Neural cell (in vitro differentiated cells): ENCODE results near the gene KIAA0753. TPM values are rescaled to one million over a fixed set of nuclear protein-coding genes. Genes with fewer than 3 reads are reported as not detected.

Experiments
- H2AFZ ChIP-seq: fragments of 200-600, 300-800 bp; sonication (generic), shearing (Covaris generic); 2 replicates; pipeline ENCODE4 v1.6.0; 2014; ENCODE audit warnings: low read depth, mild to moderate bottlenecking, antibody characterized with exemption, low read length, moderate library complexity
- H3F3A ChIP-seq: fragments of 200-600 bp; shearing (Covaris generic); 2 replicates; pipeline ENCODE4 v1.6.1; 2016; ENCODE audit warnings: mild to moderate bottlenecking, moderate library complexity, mixed read lengths, antibody characterized with exemption, low read length; ENCODE audit not compliant: insufficient read depth, poor library complexity, severe bottlenecking
- H3K27ac ChIP-seq: fragments of 200-600, 300-800 bp; sonication (generic), shearing (Covaris generic); 2 replicates; pipeline ENCODE4 v1.5.1; 2014; ENCODE audit warnings: mild to moderate bottlenecking, low read length, moderate library complexity
- H3K27me3 ChIP-seq: fragments of 300-800, 200-600 bp; sonication (generic), shearing (Covaris generic); 2 replicates; pipeline ENCODE4 v1.6.0; 2014; ENCODE audit warnings: mild to moderate bottlenecking, low read depth, low read length, moderate library complexity; ENCODE audit not compliant: insufficient read depth
- H3K36me3 ChIP-seq: fragments of 300-800, 200-600 bp; sonication (generic), shearing (Covaris generic); 2 replicates; pipeline ENCODE4 v1.5.1; 2014; ENCODE audit warnings: mild to moderate bottlenecking, antibody characterized with exemption, low read length, moderate library complexity; ENCODE audit not compliant: insufficient read depth
- H3K4me2 ChIP-seq: fragments of 300-800, 200-600 bp; sonication (generic), shearing (Covaris generic); 2 replicates; pipeline ENCODE4 v1.6.0; 2014; ENCODE audit warnings: mild to moderate bottlenecking, low read length
- H3K4me3 ChIP-seq: fragments of 300-800, 200-600 bp; sonication (generic), shearing (Covaris generic); 2 replicates; pipeline ENCODE4 v1.5.1; 2014; ENCODE audit warnings: mild to moderate bottlenecking, low read length, moderate library complexity
- H3K79me2 ChIP-seq: fragments of 200-600 bp; shearing (Covaris generic); replicated peaks from 2 replicates; pipeline ENCODE4 v1.6.0; 2014; ENCODE audit warnings: mild to moderate bottlenecking, low read length, moderate library complexity; ENCODE audit not compliant: insufficient read depth
- H3K9ac ChIP-seq: fragments of 300-800, 200-600 bp; sonication (generic), shearing (Covaris generic); 2 replicates; pipeline ENCODE4 v1.6.1; 2016; ENCODE audit warnings: mild to moderate bottlenecking, low read length, mixed read lengths
- H3K9me2 ChIP-seq: fragments of 200-600 bp; shearing (Covaris generic); 2 replicates; pipeline ENCODE4 v1.6.1; 2016; ENCODE audit warnings: mild to moderate bottlenecking, low read length, mixed read lengths; ENCODE audit not compliant: insufficient read depth
- H3K9me3 ChIP-seq: fragments of 200-600, 300-800 bp; sonication (generic), shearing (Covaris generic); 2 replicates; pipeline ENCODE4 v1.6.1; 2016; ENCODE audit warnings: mild to moderate bottlenecking, mixed run types, low read length, moderate library complexity, mixed read lengths
- H4K20me1 ChIP-seq: fragments of 200-600 bp; shearing (Covaris generic); 2 replicates; pipeline ENCODE4 v1.6.1; 2016; ENCODE audit warnings: mild to moderate bottlenecking, mixed run types; ENCODE audit not compliant: insufficient read depth
- CTCF ChIP-seq: fragments of 450-650 bp; IDR thresholded peaks from 2 replicates; pipeline ENCODE4 v1.5.1; 2014; ENCODE audit warnings: antibody characterized with exemption, mild to moderate bottlenecking, moderate library complexity; ENCODE audit not compliant: poor library complexity, severe bottlenecking
- EP300 ChIP-seq: fragments of 450-650 bp; conservative IDR thresholded peaks from 2 replicates; pipeline ENCODE4 v1.6.1; 2014; ENCODE audit warnings: antibody characterized with exemption, mild to moderate bottlenecking, moderate library complexity; ENCODE audit not compliant: poor library complexity, severe bottlenecking
- EZH2 ChIP-seq: fragments of 200-600, 300-800 bp; shearing (Covaris generic), sonication (generic); IDR thresholded peaks from 2 replicates; pipeline ENCODE4 v1.6.1; 2014; ENCODE audit warnings: antibody characterized with exemption, low read length, borderline replicate concordance, mild to moderate bottlenecking; ENCODE audit not compliant: insufficient read depth, poor library complexity, severe bottlenecking
- MXI1 ChIP-seq: fragments of 450-650 bp; conservative IDR thresholded peaks from 2 replicates; pipeline ENCODE4 v1.6.1; 2014; ENCODE audit warnings: antibody characterized with exemption, mild to moderate bottlenecking; ENCODE audit not compliant: poor library complexity, severe bottlenecking
- POLR2AphosphoS5 ChIP-seq: IDR thresholded peaks from 2 replicates; pipeline ENCODE4 v1.6.1; 2012
- RAD21 ChIP-seq: fragments of 450-650 bp; conservative IDR thresholded peaks from 2 replicates; pipeline ENCODE4 v1.6.1; 2014; ENCODE audit warnings: antibody characterized with exemption, mild to moderate bottlenecking, moderate library complexity
- SMC3 ChIP-seq: fragments of 450-650 bp; conservative IDR thresholded peaks from 2 replicates; pipeline ENCODE4 v1.6.1; 2014; ENCODE audit warnings: antibody characterized with exemption, mild to moderate bottlenecking, moderate library complexity; ENCODE audit not compliant: poor library complexity
- TAF1 ChIP-seq: IDR thresholded peaks from 2 replicates; pipeline ENCODE4 v1.6.1; 2012; ENCODE audit warnings: low read depth
- polyA plus RNA-seq: library from polyadenylated mRNA; depleted of rRNA; stranded (reverse); fragments of >200 nt; gene quantifications from 2 replicates; pipeline ENCODE4 v1.2.3, GENCODE V29; 2014
- TF ChIP-seq, protein P1 (sequence below): IDR thresholded peaks from 2 replicates; pipeline ENCODE4 v1.6.1; 2012; ENCODE audit warnings: borderline replicate concordance

KIAA0753 gene
- polyA plus RNA-seq, 1 donor from 2014 or later: 32.3 TPM

DNA sequence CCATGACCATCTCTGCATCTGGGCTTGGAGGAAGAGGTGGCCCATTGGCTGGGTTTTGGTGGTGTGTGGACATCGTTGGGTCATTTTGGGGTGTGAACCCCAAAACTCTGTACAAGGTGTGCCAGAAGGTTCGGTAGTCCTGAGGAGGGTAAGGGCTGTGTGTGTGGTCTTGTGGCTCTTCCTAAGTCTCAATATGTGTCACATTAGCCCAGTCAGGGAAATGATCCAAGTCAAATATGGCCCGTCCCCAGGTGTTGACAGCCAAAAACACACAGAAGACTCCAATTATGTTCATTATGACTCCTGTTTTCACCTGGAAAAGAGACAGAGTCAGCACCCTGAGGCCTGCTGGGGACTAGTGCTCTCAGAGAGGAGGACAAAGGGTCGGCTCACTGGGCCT, 45.5 kb upstream of the KIAA0753 start:
- Histone ChIP-seq H3K27me3 (no peaks in the 10 kb centered on the region), H3K4me3 (no peak overlapping the region), H4K20me1 (no peaks in the 10 kb centered on the region), H2AFZ (no peak overlapping the region), H3K9ac (no peak overlapping the region), H3K9me3 (no peaks in the 10 kb centered on the region), H3K79me2 (no peaks in the 10 kb centered on the region), H3F3A (no peaks in the 10 kb centered on the region), H3K4me2 (no peak overlapping the region), H3K9me2 (no peaks in the 10 kb centered on the region), H3K36me3 (no peaks in the 10 kb centered on the region), H3K27ac (no peak overlapping the region)
- TF ChIP-seq SMC3 (no peak), TAF1 (no peak), MXI1 (no peak), CTCF (no peak), EZH2 (no peak), POLR2AphosphoS5 (no peak), RAD21 (no peak), EP300 (no peak)
- TF ChIP-seq, protein P1, sequence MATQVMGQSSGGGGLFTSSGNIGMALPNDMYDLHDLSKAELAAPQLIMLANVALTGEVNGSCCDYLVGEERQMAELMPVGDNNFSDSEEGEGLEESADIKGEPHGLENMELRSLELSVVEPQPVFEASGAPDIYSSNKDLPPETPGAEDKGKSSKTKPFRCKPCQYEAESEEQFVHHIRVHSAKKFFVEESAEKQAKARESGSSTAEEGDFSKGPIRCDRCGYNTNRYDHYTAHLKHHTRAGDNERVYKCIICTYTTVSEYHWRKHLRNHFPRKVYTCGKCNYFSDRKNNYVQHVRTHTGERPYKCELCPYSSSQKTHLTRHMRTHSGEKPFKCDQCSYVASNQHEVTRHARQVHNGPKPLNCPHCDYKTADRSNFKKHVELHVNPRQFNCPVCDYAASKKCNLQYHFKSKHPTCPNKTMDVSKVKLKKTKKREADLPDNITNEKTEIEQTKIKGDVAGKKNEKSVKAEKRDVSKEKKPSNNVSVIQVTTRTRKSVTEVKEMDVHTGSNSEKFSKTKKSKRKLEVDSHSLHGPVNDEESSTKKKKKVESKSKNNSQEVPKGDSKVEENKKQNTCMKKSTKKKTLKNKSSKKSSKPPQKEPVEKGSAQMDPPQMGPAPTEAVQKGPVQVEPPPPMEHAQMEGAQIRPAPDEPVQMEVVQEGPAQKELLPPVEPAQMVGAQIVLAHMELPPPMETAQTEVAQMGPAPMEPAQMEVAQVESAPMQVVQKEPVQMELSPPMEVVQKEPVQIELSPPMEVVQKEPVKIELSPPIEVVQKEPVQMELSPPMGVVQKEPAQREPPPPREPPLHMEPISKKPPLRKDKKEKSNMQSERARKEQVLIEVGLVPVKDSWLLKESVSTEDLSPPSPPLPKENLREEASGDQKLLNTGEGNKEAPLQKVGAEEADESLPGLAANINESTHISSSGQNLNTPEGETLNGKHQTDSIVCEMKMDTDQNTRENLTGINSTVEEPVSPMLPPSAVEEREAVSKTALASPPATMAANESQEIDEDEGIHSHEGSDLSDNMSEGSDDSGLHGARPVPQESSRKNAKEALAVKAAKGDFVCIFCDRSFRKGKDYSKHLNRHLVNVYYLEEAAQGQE: no peak

DNA sequence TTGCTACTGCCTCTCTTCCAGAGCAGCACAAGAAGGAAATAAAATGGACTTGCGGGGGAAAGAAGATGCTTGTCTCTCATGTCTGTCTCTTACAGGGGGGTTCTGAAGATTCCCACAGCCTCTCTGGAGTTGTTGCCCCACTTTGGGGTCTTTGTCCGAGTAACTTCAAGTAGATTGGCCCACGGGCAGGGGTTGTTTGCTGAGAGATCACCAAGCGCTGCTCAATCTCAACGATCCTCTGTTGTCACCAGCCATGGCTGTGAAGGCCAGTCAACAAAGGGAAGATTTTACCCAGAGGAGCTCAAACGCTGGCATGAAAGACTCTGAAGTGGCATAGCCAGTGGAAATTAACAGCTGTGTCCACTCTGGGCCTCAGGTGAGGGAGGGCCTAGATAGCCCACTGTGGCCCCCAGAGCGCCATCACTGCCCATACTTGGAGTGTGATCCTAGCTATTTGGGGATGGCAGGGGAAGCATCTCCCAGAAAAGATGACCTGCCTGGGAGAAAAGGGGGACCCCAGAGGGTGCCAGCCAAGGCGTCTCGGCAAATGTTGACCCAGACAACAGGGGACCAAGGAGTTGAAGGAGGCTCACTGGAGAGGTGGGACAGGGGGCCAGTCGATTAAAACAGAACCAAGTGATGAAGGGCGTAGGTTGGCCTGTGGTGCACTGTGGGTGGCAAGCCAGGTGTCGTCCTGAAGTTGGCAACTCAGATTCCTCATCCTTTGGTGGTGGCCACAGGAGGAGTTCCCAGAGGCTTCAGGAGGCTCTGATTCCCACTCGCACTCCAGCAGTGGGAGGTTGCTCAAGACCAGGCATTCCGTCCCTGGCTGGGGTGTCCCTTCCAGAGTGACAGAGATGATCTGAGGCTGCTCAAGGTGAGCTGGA, 44.6 kb upstream of the KIAA0753 start:
- H3K79me2 ChIP-seq: no peaks in the 10 kb centered on the region
- no peaks in the 10 kb centered on the region for H3K27me3 ChIP-seq
- H3F3A ChIP-seq: no peaks in the 10 kb centered on the region
- TF ChIP-seq CTCF (no peak), EP300 (no peak), SMC3 (no peak), POLR2AphosphoS5 (no peak), MXI1 (no peak)
- H3K27ac ChIP-seq: no peak overlapping the region
- no peaks in the 10 kb centered on the region for H3K9me3 ChIP-seq
- no peak overlapping the region for H3K4me3 ChIP-seq
- no peak overlapping the region for H3K4me2 ChIP-seq
- no peak overlapping the region for H3K9ac ChIP-seq
- H3K9me2 ChIP-seq: no peaks in the 10 kb centered on the region
- H4K20me1 ChIP-seq: no peaks in the 10 kb centered on the region
- H3K36me3 ChIP-seq: no peaks in the 10 kb centered on the region
- H2AFZ ChIP-seq: no peak overlapping the region
